Neural cell (in vitro differentiated cells): ENCODE data around the gene VSIG10L.

Source experiments
- MXI1 ChIP-seq: fragments of 450-650 bp; conservative IDR thresholded peaks from 2 replicates; pipeline ENCODE4 v1.6.1; 2014; ENCODE audit warnings: antibody characterized with exemption, mild to moderate bottlenecking; ENCODE audit not compliant: poor library complexity, severe bottlenecking
- POLR2AphosphoS5 ChIP-seq: IDR thresholded peaks from 2 replicates; pipeline ENCODE4 v1.6.1; 2012
- SMC3 ChIP-seq: fragments of 450-650 bp; conservative IDR thresholded peaks from 2 replicates; pipeline ENCODE4 v1.6.1; 2014; ENCODE audit warnings: antibody characterized with exemption, mild to moderate bottlenecking, moderate library complexity; ENCODE audit not compliant: poor library complexity
- TAF1 ChIP-seq: IDR thresholded peaks from 2 replicates; pipeline ENCODE4 v1.6.1; 2012; ENCODE audit warnings: low read depth
- TF ChIP-seq, protein P1 (sequence below): fragments of 450-650 bp; IDR thresholded peaks from 2 replicates; pipeline ENCODE4 v1.5.1; 2014; ENCODE audit warnings: antibody characterized with exemption, mild to moderate bottlenecking, moderate library complexity; ENCODE audit not compliant: poor library complexity, severe bottlenecking

DNA sequence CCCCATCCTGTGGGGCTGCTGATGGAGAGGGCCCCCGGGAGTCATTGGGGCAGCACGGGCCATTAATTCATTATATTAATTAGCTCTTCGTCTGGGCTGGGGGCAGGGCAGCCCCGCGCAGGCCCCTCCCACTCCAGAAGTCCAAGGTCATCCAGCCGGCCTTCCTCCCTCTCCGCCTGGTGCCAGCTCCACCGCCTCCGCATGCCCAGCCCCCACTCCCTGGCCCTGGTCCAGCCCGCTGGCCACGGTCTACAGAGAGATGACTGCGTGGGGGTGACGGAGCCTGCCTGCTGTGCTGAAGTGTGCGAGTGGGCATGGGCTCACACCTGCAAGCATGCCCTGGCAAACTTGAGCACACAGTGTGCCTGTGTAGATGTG lies 21.7 kb downstream of the VSIG10L start:
- TF ChIP-seq, protein P1, sequence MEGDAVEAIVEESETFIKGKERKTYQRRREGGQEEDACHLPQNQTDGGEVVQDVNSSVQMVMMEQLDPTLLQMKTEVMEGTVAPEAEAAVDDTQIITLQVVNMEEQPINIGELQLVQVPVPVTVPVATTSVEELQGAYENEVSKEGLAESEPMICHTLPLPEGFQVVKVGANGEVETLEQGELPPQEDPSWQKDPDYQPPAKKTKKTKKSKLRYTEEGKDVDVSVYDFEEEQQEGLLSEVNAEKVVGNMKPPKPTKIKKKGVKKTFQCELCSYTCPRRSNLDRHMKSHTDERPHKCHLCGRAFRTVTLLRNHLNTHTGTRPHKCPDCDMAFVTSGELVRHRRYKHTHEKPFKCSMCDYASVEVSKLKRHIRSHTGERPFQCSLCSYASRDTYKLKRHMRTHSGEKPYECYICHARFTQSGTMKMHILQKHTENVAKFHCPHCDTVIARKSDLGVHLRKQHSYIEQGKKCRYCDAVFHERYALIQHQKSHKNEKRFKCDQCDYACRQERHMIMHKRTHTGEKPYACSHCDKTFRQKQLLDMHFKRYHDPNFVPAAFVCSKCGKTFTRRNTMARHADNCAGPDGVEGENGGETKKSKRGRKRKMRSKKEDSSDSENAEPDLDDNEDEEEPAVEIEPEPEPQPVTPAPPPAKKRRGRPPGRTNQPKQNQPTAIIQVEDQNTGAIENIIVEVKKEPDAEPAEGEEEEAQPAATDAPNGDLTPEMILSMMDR, result no peak
- TF ChIP-seq POLR2AphosphoS5 (no peak), MXI1 (no peak), TAF1 (no peak), SMC3 (no peak)
